T-helper 9 cell (primary cell): Measurements from ENCODE around the gene PDCD4.

Experiments used
- DNase-seq: peaks from one replicate; pipeline ENCODE4 v3.0.0-alpha.2; 2020

PDCD4 gene

GRCh38 chr10:110923856-110924493, 52.2 kb downstream of the PDCD4 start:
- no peak for DNase-seq

GRCh38 chr10:110927461-110927860, 55.7 kb downstream of the PDCD4 start:
- no peak for DNase-seq

DNA sequence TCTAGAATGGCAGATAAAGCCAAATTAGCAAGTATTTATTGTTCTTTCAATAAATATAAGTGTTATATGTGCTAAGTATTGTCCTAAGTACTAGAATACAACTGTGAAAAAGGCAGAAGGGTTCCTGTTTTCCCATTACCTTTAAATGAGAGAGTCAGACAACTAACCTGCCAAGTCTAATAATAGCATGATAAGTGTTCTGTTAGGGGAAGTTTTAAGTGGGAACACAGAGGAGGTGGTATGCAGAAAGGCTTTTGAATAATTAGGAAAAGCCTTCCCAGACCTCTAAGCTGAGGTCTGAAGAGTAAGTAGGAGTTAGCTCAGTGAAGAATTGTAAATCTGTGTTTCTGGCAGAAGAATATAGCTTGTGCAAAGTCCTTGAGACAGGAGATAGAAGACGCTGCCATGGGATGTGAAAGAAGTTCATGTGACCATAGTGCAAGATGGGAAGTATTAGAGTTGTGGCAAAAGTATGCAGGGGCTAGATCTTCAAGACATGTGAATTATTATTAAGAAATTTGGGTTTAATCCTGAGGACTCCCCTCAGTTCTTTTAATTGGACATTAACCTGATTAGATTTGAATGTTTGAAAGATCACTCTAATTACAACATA, 60.1 kb downstream of the PDCD4 start:
- DNase-seq = no peak

DNA sequence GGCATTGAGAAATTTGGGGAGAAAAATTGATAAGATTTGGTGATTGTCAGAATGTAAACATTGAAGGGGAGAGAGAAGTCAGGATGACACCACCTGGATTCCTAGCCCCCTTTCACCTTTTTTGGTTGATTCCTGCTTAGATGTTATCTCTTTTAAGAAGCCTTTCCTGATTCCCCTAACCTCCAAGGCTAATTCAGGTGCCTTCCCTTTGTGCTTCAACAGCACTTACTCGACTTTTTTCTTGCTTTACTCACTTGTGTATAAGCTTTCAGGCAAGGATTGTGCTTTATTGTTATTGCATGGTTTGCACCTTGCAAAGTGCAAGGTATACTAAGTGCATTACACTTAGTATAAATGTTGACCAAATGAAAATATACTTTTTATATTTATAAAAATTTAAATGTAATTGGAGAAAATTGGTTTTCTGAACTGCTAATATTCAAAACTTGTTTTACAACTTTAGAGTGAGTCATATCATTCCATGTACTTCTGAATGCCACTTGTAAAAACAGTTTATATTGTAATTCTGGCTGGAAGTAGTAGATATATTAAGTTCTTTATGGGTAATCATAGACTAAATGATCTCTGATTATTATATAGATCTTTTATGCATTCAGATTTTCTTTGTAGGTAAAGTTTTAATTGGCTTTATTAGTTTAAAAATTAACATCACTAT, 60.9 kb downstream of the PDCD4 start:
- no peak for DNase-seq

- DNase-seq = no peak
Observed at GRCh38 chr10:110936757-110937156, 65.0 kb downstream of the PDCD4 start.

DNA sequence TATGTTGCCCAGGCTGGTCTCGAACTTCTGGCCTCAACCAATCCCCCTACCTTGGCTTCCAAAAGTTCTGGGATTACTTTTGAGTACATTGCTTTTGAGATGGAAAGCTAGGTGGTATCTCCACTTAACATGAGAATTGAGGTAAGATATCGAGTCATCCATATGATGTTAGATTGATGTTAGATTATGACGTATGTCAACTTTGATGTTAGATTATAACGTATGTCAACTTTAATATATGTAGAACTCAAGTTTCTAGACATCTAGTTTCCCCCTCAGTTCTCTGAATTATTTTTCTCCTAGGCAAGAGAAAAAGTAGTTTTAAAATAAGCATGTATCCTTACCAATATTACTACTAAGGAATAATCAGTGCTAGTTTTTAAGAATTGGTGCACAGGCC, 67.7 kb downstream of the PDCD4 start:
- no peak for DNase-seq

- DNase-seq = no peak
Observed at GRCh38 chr10:110944792-110945396, 73.2 kb downstream of the PDCD4 start.

DNA sequence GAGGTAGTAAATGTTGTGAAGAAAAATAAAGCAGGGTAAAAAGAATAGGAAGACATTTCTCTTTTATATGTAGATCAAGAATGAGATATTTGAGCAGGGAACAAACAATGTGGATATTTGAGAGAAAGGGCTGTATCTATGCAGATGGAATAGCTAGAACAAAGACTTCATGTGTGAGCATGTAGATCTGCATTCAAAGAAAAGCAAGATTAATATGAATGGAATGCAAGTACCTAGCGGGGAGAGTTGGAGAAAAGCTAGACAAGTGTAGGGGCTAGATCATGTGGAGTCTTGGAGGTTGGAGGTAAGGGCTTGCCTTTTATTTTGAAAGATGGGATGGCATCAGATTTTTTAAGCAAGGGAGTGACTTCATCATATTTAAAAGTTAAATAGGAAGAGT, 74.8 kb downstream of the PDCD4 start:
- no peak for DNase-seq

DNA sequence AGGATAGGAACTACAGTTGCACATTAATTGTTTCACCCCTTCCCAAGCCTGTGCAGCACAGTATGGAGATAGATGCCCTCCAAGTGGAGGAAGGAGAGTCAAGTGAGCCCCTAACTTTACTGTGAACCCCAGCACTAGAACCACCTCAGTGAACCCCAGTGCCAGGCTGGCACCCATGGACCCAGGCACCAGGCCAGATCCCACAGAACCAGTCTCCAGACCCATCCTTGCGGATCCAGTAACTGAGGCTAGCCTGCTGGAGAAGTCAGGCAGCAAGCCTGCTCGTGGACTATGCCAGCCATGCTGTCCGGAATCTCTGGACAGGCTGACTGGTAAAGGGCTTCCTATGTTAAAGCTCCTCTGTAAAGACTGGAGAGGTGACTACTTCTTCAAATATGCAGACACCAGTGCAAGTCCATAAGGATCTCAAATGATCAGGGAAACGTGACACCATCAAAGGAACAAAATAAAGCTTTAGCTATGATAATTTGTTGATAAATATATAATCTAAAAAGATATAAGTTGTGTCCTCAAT, 75.4 kb downstream of the PDCD4 start:
- DNase-seq = no peak
